ENCODE measurements around the gene GPX2.

GPX2 gene

GRCh38 chr14:64912261-64912660 lies 30.3 kb downstream of the GPX2 start:
- no peak for DNase-seq

- no peak for DNase-seq
Observed at GRCh38 chr14:64910847-64911495, 31.6 kb downstream of the GPX2 start.

- DNase-seq = no peak
Observed at GRCh38 chr14:64906022-64906421, 36.5 kb downstream of the GPX2 start.

GRCh38 chr14:64899958-64900357 lies 42.6 kb downstream of the GPX2 start:
- no peak for DNase-seq

GRCh38 chr14:64891839-64892375 lies 50.6 kb downstream of the GPX2 start:
- peak; percentile 29 for DNase-seq

DNA sequence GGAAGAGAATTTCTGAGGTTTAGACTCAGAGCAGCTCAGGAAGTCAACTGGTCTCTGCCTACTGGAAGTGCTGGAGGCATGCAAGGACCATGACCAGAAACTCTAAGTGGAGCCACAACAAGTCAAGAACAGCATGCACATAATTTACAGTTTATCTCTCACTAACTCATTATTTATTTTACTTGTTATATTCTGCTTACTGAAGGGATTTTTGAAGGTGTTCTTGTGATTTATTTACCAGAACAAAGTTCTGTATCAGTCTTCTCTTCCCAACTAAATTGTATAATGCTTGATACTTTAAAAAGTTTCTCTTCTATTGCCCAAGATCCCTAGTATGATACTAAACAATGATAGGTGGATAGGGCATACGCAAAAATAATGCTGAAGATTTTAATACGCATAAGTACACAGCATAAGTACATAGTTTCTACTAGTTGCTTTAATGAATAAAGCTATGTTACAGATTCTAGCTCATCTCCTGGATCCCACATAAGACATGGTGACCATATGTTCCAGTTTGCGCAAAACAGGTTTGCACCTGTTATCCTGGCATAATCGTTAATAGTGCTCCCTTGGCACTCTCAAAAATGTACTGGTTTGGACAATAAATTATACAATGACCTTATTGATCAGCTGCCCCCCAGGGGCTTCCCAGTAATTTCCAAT lies 51.2 kb downstream of the GPX2 start:
- DNase-seq = no peak

GRCh38 chr14:64889352-64889751 lies 53.2 kb downstream of the GPX2 start:
- DNase-seq = no peak

All from effector CD4-positive, alpha-beta T cell (primary cell).